ENCODE data around the gene PLEKHD1.
"Not testable (repeated sequence)": the region's sequence is repeated elsewhere in the genome, so short reads cannot be mapped to it uniquely, and the experiment has no call there.

Gene PLEKHD1

GRCh38 chr14:69484444-69485314 is at the start of gene PLEKHD1:
TSS of gene PLEKHD1 (plus strand) at chr14:69484728. CDS start at chr14:69484966, 238 bp downstream.
- no peak for DNase-seq (ENCODE audit: low spot score)

- no peak for DNase-seq (ENCODE audit: low spot score)
Observed at GRCh38 chr14:69439521-69440270, 44.8 kb upstream of the PLEKHD1 start.

- no peak for DNase-seq (ENCODE audit: low spot score)
Observed at GRCh38 chr14:69441948-69442347, 42.6 kb upstream of the PLEKHD1 start.

GRCh38 chr14:69443296-69443805 is 41.2 kb upstream of the PLEKHD1 start:
- DNase-seq (ENCODE audit: low spot score) = no peak

GRCh38 chr14:69449216-69449615 is 35.3 kb upstream of the PLEKHD1 start:
- DNase-seq (ENCODE audit: low spot score) = no peak

- DNase-seq (ENCODE audit: low spot score) = no peak
Observed at GRCh38 chr14:69451941-69452340, 32.6 kb upstream of the PLEKHD1 start.

GRCh38 chr14:69458350-69458749 is 26.2 kb upstream of the PLEKHD1 start:
- no peak for DNase-seq (ENCODE audit: low spot score)

GRCh38 chr14:69459122-69459521 is 25.4 kb upstream of the PLEKHD1 start:
- no peak for DNase-seq (ENCODE audit: low spot score)

GRCh38 chr14:69460093-69460701 is 24.3 kb upstream of the PLEKHD1 start:
- DNase-seq (ENCODE audit: low spot score) = peak; percentile 44

GRCh38 chr14:69464379-69464778 is 20.1 kb upstream of the PLEKHD1 start:
- DNase-seq (ENCODE audit: low spot score) = no peak

GRCh38 chr14:69464829-69465228 is 19.7 kb upstream of the PLEKHD1 start:
- DNase-seq (ENCODE audit: low spot score) = no peak

- DNase-seq (ENCODE audit: low spot score) = no peak
Observed at GRCh38 chr14:69468949-69469348, 15.6 kb upstream of the PLEKHD1 start.

- DNase-seq (ENCODE audit: low spot score) = no peak
Observed at GRCh38 chr14:69471436-69471835, 13.1 kb upstream of the PLEKHD1 start.

GRCh38 chr14:69471916-69472315 is 12.6 kb upstream of the PLEKHD1 start:
- no peak for DNase-seq (ENCODE audit: low spot score)

GRCh38 chr14:69473260-69473659 is 11.3 kb upstream of the PLEKHD1 start:
- no peak for DNase-seq (ENCODE audit: low spot score)

GRCh38 chr14:69473946-69474345 is 10.6 kb upstream of the PLEKHD1 start:
- DNase-seq (ENCODE audit: low spot score) = no peak

GRCh38 chr14:69475194-69475818 is 9.2 kb upstream of the PLEKHD1 start:
- DNase-seq (ENCODE audit: low spot score) = peak; percentile 44

- not testable (repeated sequence) for DNase-seq (ENCODE audit: low spot score)
Observed at GRCh38 chr14:69476824-69477450, 7.6 kb upstream of the PLEKHD1 start.

- DNase-seq (ENCODE audit: low spot score) = not testable (repeated sequence)
Observed at GRCh38 chr14:69478055-69478454, 6.5 kb upstream of the PLEKHD1 start.

- no peak for DNase-seq (ENCODE audit: low spot score)
Observed at GRCh38 chr14:69479696-69480095, 4.8 kb upstream of the PLEKHD1 start.

- no peak for DNase-seq (ENCODE audit: low spot score)
Observed at GRCh38 chr14:69480136-69480535, 4.4 kb upstream of the PLEKHD1 start.

Data from HuH-7 (cell line).